Panc1 (cell line): ENCODE results near the gene MYBPC3. TPM values are rescaled to one million over a fixed set of nuclear protein-coding genes. Genes with fewer than 3 reads are reported as not detected.

Source experiments
- ATAC-seq: fragments of 200-7000 bp; cut with Tn5 transposase; 2 replicates; pipeline ENCODE4 v1.9.1; 2020; ENCODE audit warnings: mild to moderate bottlenecking, moderate library complexity
- BruUV-seq: library from RNA; stranded (reverse); fragments of 400-500 nt; replicated peaks from 2 replicates; lab custom pipeline; 2021; lab: Mats Ljungman, UMichigan
- CTCF ChIA-PET: fragments of 300-600 bp; sonication (Branson Sonifier 250); formaldehyde crosslinking; loops from one replicate; lab custom pipeline; 2022; ENCODE audit warnings: antibody characterized with exemption; lab: Charles Lee
- POLR2A ChIA-PET: fragments of 300-600 bp; sonication (Branson Sonifier 250); formaldehyde crosslinking; loops from one replicate; lab custom pipeline; 2022; ENCODE audit warnings: antibody characterized with exemption; lab: Charles Lee
- DNase-seq: peaks from one replicate; pipeline ENCODE4 v3.0.0-alpha.2; 2010; ENCODE audit warnings: low read depth, low spot score
- H3K27ac ChIP-seq: 2 replicates; pipeline ENCODE4 v1.5.1; 2011; ENCODE audit warnings: mild to moderate bottlenecking, low read length, inconsistent platforms
- H3K27me3 ChIP-seq: fragments of 200-500 bp; sonication (Bioruptor generic); 2 replicates; pipeline ENCODE4 v1.6.0; 2014; ENCODE audit warnings: low read length, inconsistent platforms; ENCODE audit not compliant: control insufficient read depth, insufficient read depth
- H3K36me3 ChIP-seq: fragments of 200-500 bp; sonication (Bioruptor generic); 2 replicates; pipeline ENCODE4 v1.5.1; 2014; ENCODE audit warnings: inconsistent platforms, mild to moderate bottlenecking, low read length, moderate library complexity; ENCODE audit not compliant: control insufficient read depth, insufficient read depth
- H3K4me1 ChIP-seq: 2 replicates; pipeline ENCODE4 v1.5.1; 2011; ENCODE audit warnings: inconsistent platforms, mild to moderate bottlenecking, low read length, moderate library complexity; ENCODE audit not compliant: control insufficient read depth, insufficient read depth
- H3K4me3 ChIP-seq, 2 experiments: 2 replicates each; pipeline ENCODE4 v1.5.1; 2011 to 2012; ENCODE audit warnings: low read depth in 2 of 2, low read length in 2 of 2, mild to moderate bottlenecking in 2 of 2, inconsistent platforms in 1 of 2, moderate library complexity in 1 of 2
- H3K9me3 ChIP-seq: fragments of 200-500 bp; sonication (Bioruptor generic); 2 replicates; pipeline ENCODE4 v1.5.1; 2014; ENCODE audit warnings: low read depth, mild to moderate bottlenecking, inconsistent platforms, low read length, moderate library complexity; ENCODE audit not compliant: control insufficient read depth, insufficient read depth
- CTCF ChIP-seq: fragments of 450-650 bp; IDR thresholded peaks from 2 replicates; pipeline ENCODE4 v1.5.1; 2017; ENCODE audit warnings: mild to moderate bottlenecking
- POLR2AphosphoS5 ChIP-seq: IDR thresholded peaks from 2 replicates; pipeline ENCODE4 v1.6.1; 2012; ENCODE audit warnings: mild to moderate bottlenecking, low read depth, low read length, moderate library complexity
- REST ChIP-seq, 2 experiments: IDR thresholded peaks; 2 replicates each; pipeline ENCODE4 v1.6.1; 2011 to 2012; ENCODE audit warnings: low read depth in 2 of 2, control low read depth in 1 of 2, low read length in 1 of 2, mild to moderate bottlenecking in 1 of 2, moderate library complexity in 1 of 2; ENCODE audit not compliant: insufficient read depth in 1 of 2
- SIN3A ChIP-seq: IDR thresholded peaks from 2 replicates; pipeline ENCODE4 v1.6.1; 2012; ENCODE audit warnings: low read depth, mild to moderate bottlenecking, low read length, moderate library complexity, borderline replicate concordance; ENCODE audit not compliant: insufficient read depth
- TCF7L2 ChIP-seq: IDR thresholded peaks from 2 replicates; pipeline ENCODE4 v1.6.1; 2011; ENCODE audit warnings: mild to moderate bottlenecking, low read depth, low read length, inconsistent platforms
- in situ Hi-C: cut with HindIII; loops from 2 replicates; pipeline ENCODE4 v1.10.0; 2016; ENCODE audit warnings: low sequenced_read_pairs, low pct_unique_long_range_greater_than_20kb
- intact Hi-C: fragments of 100-400 bp; cut with micrococcal nuclease; formaldehyde crosslinking; loops from one replicate; pipeline ENCODE4 v1.10.0; 2022; ENCODE audit not compliant: unreplicated experiment
- total RNA-seq: library from RNA; stranded (reverse); gene quantifications from one replicate; pipeline ENCODE4 v1.2.1, GENCODE V29; 2021; ENCODE audit not compliant: unreplicated experiment

The MYBPC3 gene
- total RNA-seq, 1 experiment from 2014 or later: not detected

GRCh38 chr11:47390422-47390760 is 37.9 kb upstream of the MYBPC3 start:
- no peaks in the 10 kb centered on the region for H3K27me3 ChIP-seq
- no peaks in the 10 kb centered on the region for H3K36me3 ChIP-seq
- TF ChIP-seq CTCF (no peak), REST (IDR thresholded peaks at IDR 0.05; ENCODE audit: insufficient read depth in 1 of 2, low read depth in 2 of 2, low read length in 1 of 2) (no peak), SIN3A (no peak), TCF7L2 (no peak), POLR2AphosphoS5 (no peak)
- BruUV-seq: no TSS peak
- DNase-seq (no peak), ATAC-seq (no peak)
- in situ Hi-C loops: no loop called here
- intact Hi-C loops: no loop called here
- no peaks in the 10 kb centered on the region for H3K9me3 ChIP-seq
- H3K4me3 ChIP-seq: no peak overlapping the region
- POLR2A ChIA-PET: interaction anchor here (0.7 kb wide), 1 partner anchor 138 kb away, joined by 4 read pairs; no protein-coding TSS in a partner anchor
- CTCF ChIA-PET: no interaction called here
- no peaks in the 10 kb centered on the region; the same call in 1 of the 2 replicates for H3K4me1 ChIP-seq
- no peak overlapping the region for H3K27ac ChIP-seq

- ATAC-seq: no peak
Observed at GRCh38 chr11:47389577-47390421, 37.3 kb upstream of the MYBPC3 start.

More at GRCh38 chr11:47389577-47390421, 37.3 kb upstream of the MYBPC3 start:
- Histone ChIP-seq H3K27ac (no peak overlapping the region), H3K4me3 (no peak overlapping the region), H3K36me3 (no peaks in the 10 kb centered on the region), H3K4me1 (no peaks in the 10 kb centered on the region), H3K9me3 (no peaks in the 10 kb centered on the region), H3K27me3 (no peaks in the 10 kb centered on the region)
- BruUV-seq: no TSS peak
- TF ChIP-seq POLR2AphosphoS5 (no peak), SIN3A (no peak), TCF7L2 (no peak), CTCF (no peak), REST (IDR thresholded peaks at IDR 0.05; ENCODE audit: insufficient read depth in 1 of 2, low read depth in 2 of 2, low read length in 1 of 2) (no peak)
- intact Hi-C loops: no loop called here
- no peak for DNase-seq
- in situ Hi-C loops: no loop called here
- ChIA-PET CTCF (no interaction called here), POLR2A (interaction anchor here (0.7 kb wide), 1 partner anchor 137 kb away, joined by 4 read pairs; no protein-coding TSS in a partner anchor)
